ENCODE results near the gene CNN2. TPM values are rescaled to one million over a fixed set of nuclear protein-coding genes. Genes with fewer than 3 reads are reported as not detected.

The CNN2 gene
- total and polyA plus RNA-seq, 2 of the 8 experiments (the other 6 are each of a cell fraction or from before 2014, with no cell fraction given) = 189 to 551 TPM

- TF ChIP-seq, protein P1, sequence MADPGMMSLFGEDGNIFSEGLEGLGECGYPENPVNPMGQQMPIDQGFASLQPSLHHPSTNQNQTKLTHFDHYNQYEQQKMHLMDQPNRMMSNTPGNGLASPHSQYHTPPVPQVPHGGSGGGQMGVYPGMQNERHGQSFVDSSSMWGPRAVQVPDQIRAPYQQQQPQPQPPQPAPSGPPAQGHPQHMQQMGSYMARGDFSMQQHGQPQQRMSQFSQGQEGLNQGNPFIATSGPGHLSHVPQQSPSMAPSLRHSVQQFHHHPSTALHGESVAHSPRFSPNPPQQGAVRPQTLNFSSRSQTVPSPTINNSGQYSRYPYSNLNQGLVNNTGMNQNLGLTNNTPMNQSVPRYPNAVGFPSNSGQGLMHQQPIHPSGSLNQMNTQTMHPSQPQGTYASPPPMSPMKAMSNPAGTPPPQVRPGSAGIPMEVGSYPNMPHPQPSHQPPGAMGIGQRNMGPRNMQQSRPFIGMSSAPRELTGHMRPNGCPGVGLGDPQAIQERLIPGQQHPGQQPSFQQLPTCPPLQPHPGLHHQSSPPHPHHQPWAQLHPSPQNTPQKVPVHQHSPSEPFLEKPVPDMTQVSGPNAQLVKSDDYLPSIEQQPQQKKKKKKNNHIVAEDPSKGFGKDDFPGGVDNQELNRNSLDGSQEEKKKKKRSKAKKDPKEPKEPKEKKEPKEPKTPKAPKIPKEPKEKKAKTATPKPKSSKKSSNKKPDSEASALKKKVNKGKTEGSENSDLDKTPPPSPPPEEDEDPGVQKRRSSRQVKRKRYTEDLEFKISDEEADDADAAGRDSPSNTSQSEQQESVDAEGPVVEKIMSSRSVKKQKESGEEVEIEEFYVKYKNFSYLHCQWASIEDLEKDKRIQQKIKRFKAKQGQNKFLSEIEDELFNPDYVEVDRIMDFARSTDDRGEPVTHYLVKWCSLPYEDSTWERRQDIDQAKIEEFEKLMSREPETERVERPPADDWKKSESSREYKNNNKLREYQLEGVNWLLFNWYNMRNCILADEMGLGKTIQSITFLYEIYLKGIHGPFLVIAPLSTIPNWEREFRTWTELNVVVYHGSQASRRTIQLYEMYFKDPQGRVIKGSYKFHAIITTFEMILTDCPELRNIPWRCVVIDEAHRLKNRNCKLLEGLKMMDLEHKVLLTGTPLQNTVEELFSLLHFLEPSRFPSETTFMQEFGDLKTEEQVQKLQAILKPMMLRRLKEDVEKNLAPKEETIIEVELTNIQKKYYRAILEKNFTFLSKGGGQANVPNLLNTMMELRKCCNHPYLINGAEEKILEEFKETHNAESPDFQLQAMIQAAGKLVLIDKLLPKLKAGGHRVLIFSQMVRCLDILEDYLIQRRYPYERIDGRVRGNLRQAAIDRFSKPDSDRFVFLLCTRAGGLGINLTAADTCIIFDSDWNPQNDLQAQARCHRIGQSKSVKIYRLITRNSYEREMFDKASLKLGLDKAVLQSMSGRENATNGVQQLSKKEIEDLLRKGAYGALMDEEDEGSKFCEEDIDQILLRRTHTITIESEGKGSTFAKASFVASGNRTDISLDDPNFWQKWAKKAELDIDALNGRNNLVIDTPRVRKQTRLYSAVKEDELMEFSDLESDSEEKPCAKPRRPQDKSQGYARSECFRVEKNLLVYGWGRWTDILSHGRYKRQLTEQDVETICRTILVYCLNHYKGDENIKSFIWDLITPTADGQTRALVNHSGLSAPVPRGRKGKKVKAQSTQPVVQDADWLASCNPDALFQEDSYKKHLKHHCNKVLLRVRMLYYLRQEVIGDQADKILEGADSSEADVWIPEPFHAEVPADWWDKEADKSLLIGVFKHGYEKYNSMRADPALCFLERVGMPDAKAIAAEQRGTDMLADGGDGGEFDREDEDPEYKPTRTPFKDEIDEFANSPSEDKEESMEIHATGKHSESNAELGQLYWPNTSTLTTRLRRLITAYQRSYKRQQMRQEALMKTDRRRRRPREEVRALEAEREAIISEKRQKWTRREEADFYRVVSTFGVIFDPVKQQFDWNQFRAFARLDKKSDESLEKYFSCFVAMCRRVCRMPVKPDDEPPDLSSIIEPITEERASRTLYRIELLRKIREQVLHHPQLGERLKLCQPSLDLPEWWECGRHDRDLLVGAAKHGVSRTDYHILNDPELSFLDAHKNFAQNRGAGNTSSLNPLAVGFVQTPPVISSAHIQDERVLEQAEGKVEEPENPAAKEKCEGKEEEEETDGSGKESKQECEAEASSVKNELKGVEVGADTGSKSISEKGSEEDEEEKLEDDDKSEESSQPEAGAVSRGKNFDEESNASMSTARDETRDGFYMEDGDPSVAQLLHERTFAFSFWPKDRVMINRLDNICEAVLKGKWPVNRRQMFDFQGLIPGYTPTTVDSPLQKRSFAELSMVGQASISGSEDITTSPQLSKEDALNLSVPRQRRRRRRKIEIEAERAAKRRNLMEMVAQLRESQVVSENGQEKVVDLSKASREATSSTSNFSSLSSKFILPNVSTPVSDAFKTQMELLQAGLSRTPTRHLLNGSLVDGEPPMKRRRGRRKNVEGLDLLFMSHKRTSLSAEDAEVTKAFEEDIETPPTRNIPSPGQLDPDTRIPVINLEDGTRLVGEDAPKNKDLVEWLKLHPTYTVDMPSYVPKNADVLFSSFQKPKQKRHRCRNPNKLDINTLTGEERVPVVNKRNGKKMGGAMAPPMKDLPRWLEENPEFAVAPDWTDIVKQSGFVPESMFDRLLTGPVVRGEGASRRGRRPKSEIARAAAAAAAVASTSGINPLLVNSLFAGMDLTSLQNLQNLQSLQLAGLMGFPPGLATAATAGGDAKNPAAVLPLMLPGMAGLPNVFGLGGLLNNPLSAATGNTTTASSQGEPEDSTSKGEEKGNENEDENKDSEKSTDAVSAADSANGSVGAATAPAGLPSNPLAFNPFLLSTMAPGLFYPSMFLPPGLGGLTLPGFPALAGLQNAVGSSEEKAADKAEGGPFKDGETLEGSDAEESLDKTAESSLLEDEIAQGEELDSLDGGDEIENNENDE (IDR thresholded peaks at IDR 0.05; ENCODE audit: insufficient replicate concordance, low read length) = no peak
- TF ChIP-seq RAD21 (IDR thresholded peaks at IDR 0.05 in 1 of 2, conservative IDR thresholded peaks at IDR 0.05 in 1 of 2; ENCODE audit: low read depth in 2 of 2, low read length in 2 of 2) (no peak), CEBPB (IDR thresholded peaks at IDR 0.05; ENCODE audit: low read depth, low read length) (no peak), POU5F1 (IDR thresholded peaks at IDR 0.05; ENCODE audit: low read depth, low read length) (no peak)
Measured at GRCh38 chr19:1062387-1063029, 36.1 kb downstream of the CNN2 start (continued).

Data from H1 (cell line).